ENCODE results near the gene EPHB1.

The EPHB1 gene

GRCh38 chr3:135158520-135158919 is 363.5 kb downstream of the EPHB1 start:
- in situ Hi-C loops (cut with HindIII; ENCODE audit: low sequenced_read_pairs) = no loop called here
- H3K4me3 ChIP-seq (ENCODE audit: low read depth, low read length) = no peak overlapping the region
- no peak for DNase-seq (ENCODE audit: low read depth)
- no peak for TF ChIP-seq CTCF (IDR thresholded peaks at IDR 0.05; ENCODE audit: low read depth, low read length, missing control alignments)

- DNase-seq (ENCODE audit: low read depth) = no peak
- TF ChIP-seq CTCF (IDR thresholded peaks at IDR 0.05; ENCODE audit: low read depth, low read length, missing control alignments) = no peak
- in situ Hi-C loops (cut with HindIII; ENCODE audit: low sequenced_read_pairs) = no loop called here
- no peak overlapping the region for H3K4me3 ChIP-seq (ENCODE audit: low read depth, low read length)
These were observed 364.7 kb downstream of the EPHB1 start for GRCh38 chr3:135159681-135160247.

- no peak overlapping the region for H3K4me3 ChIP-seq (ENCODE audit: low read depth, low read length)
- TF ChIP-seq CTCF (IDR thresholded peaks at IDR 0.05; ENCODE audit: low read depth, low read length, missing control alignments) = no peak
- no peak for DNase-seq (ENCODE audit: low read depth)
- in situ Hi-C loops (cut with HindIII; ENCODE audit: low sequenced_read_pairs) = no loop called here
These were observed 366.4 kb downstream of the EPHB1 start for GRCh38 chr3:135161425-135161824.

- DNase-seq (ENCODE audit: low read depth) = no peak
- TF ChIP-seq CTCF (IDR thresholded peaks at IDR 0.05; ENCODE audit: low read depth, low read length, missing control alignments) = no peak
- H3K4me3 ChIP-seq (ENCODE audit: low read depth, low read length) = no peak overlapping the region
- in situ Hi-C loops (cut with HindIII; ENCODE audit: low sequenced_read_pairs) = no loop called here
These were observed 368.6 kb downstream of the EPHB1 start for GRCh38 chr3:135163701-135164100.

- no peak for DNase-seq (ENCODE audit: low read depth)
- TF ChIP-seq CTCF (IDR thresholded peaks at IDR 0.05; ENCODE audit: low read depth, low read length, missing control alignments) = no peak
- H3K4me3 ChIP-seq (ENCODE audit: low read depth, low read length) = no peak overlapping the region
- in situ Hi-C loops (cut with HindIII; ENCODE audit: low sequenced_read_pairs) = no loop called here
These were observed 370.2 kb downstream of the EPHB1 start for GRCh38 chr3:135165260-135165659.

- H3K4me3 ChIP-seq (ENCODE audit: low read depth, low read length) = no peak overlapping the region
- no peak for TF ChIP-seq CTCF (IDR thresholded peaks at IDR 0.05; ENCODE audit: low read depth, low read length, missing control alignments)
- no peak for DNase-seq (ENCODE audit: low read depth)
- in situ Hi-C loops (cut with HindIII; ENCODE audit: low sequenced_read_pairs) = no loop called here
These were observed 371.3 kb downstream of the EPHB1 start for GRCh38 chr3:135166266-135166825.
